Stimulated activated memory B cell treated with anti-CD40 and anti-IgM and Interleukin-4, amounts not matched to agents 10 μg/mL and 1 μg/mL and 100 μg/mL, for 72 hours (primary cell): ENCODE data around the gene IDI2.

Experiments
- ATAC-seq: fragments of 150-1000 bp; cut with Tn5 transposase; 2 replicates; pipeline ENCODE4 v1.10.0; 2021
- H3K27ac Mint-ChIP-seq: one replicate; pipeline ENCODE4 v1.8.0; 2022; ENCODE audit warnings: mild to moderate bottlenecking, mixed read lengths
- H3K27me3 Mint-ChIP-seq: one replicate; pipeline ENCODE4 v1.8.0; 2022; ENCODE audit warnings: mixed read lengths
- H3K36me3 Mint-ChIP-seq: one replicate; pipeline ENCODE4 v1.8.0; 2022; ENCODE audit warnings: mixed read lengths
- H3K4me1 Mint-ChIP-seq: one replicate; pipeline ENCODE4 v1.8.0; 2022; ENCODE audit warnings: mixed read lengths
- H3K4me3 Mint-ChIP-seq: one replicate; pipeline ENCODE4 v1.8.0; 2022; ENCODE audit warnings: mild to moderate bottlenecking, moderate library complexity, mixed read lengths
- H3K9me3 Mint-ChIP-seq: one replicate; pipeline ENCODE4 v1.8.0; 2022; ENCODE audit warnings: mixed read lengths

Gene IDI2

DNA sequence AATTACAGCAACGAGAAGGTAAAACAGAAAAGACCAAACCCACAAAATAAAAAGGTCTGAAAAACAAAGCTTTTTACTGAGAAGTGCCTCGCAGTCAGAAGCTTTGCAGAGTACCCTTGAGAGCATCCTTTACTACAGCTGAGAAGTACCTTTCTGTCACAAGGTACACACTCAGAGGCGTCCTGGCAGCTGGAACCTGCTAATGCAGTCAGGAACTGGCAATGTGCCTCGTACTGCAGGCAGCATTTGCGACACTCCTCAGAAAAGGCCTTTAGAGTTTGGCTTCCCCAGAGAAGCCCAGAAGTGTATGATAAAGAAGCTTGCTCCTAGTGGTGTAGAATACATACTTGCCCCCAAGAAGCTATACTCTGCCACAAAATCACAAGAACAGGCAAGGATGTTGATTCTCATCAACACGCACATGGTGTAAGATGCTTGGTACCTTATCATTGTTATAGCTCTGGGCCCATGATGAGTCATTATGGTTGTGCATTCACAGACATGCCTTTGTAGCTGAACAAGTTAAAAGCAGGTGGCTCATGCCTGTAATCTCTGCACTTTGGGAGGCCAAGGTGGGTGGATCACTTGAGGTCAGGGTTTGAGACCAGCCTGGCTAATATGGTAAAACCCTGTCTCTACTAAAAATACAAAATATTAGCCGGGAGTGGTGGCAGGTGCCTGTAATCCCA lies 39.4 kb downstream of the IDI2 start:
- Mint-ChIP-seq H3K27me3 (no peaks in the 10 kb centered on the region), H3K4me1 (peaks cover 43% of the 10 kb centered on the region), H3K4me3 (peak overlapping the region; percentile 99), H3K36me3 (peaks cover 27% of the 10 kb centered on the region), H3K27ac (peak overlapping the region; percentile 99), H3K9me3 (no peaks in the 10 kb centered on the region)
- ATAC-seq = no peak

DNA sequence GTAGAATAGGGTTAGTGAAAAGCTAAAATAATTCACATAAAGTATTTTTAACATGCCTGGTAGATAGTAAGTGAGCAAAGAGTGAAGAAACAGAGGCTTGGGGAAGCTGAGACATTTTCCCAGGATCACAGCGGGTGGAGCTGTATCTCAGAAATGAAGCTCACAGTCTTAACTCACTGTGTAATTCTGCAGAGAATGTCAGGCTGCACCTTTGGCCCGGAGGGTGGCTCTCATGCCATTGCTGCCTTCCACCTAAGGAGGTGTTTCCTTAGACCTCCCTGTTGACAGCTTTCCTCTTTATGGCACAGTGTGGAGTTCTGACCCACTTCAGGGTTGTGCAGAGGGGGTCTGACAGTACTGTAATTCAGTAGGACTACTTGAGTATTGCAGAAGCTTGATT lies 40.3 kb downstream of the IDI2 start:
- Mint-ChIP-seq H3K27ac (no peak overlapping the region), H3K9me3 (peaks cover 7% of the 10 kb centered on the region), H3K4me1 (peaks cover 35% of the 10 kb centered on the region), H3K36me3 (peaks cover 30% of the 10 kb centered on the region), H3K4me3 (no peak overlapping the region), H3K27me3 (no peaks in the 10 kb centered on the region)
- ATAC-seq = no peak

DNA sequence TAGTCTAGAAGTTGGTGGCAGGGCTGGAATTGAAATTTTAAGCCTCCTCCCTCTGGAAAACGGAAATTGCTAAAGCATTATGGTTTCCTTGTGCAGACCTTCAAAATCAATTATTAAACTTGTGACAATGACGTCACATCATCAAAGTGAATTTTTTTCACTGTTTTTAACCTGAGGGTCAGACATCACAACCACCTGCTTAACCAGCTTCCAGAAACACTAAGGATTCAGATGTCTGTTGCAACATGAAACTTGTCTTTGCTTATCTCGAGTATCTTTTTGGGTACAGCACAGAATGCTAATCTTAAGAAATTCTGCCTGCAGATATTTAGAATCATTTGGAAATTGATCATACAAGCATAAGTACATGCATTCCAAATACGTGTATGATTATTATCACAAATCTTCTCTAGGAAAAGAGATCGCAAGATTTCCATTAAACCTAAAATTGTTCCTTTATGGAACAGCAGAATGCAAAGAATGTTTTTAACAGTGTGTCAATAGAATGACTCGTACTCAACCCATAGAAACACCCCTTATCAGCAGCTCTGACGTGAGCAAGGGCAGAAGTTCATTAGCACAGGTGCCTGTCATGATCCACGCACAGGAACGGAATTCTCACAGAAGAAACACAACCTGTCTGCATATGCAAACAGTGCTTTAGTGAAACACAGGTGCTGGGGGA lies 41.5 kb downstream of the IDI2 start:
- H3K27me3 Mint-ChIP-seq = no peaks in the 10 kb centered on the region
- H3K27ac Mint-ChIP-seq = no peak overlapping the region
- peaks cover 29% of the 10 kb centered on the region for H3K36me3 Mint-ChIP-seq
- peaks cover 22% of the 10 kb centered on the region for H3K4me1 Mint-ChIP-seq
- no peak for ATAC-seq
- H3K4me3 Mint-ChIP-seq = no peak overlapping the region
- peaks cover 9% of the 10 kb centered on the region for H3K9me3 Mint-ChIP-seq

DNA sequence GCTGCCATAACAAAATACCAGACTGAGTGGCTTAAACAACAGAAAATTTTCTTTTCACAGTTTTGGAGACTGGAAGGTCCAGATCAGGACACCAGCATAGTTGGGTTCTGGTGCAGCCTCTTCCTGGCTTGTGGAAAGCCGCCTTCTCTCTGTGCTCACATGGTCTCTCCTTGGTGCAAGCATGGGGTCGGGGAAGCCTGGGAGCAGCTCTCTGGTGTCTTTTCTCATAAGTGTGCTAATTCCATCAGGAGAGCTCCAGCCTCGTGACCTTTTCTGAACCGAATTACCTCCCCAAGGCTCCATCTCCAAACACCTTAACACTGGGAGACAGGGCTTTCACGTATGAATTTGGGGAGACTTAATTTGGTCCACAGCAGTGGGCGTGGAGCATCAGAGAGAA lies 42.3 kb downstream of the IDI2 start:
- Mint-ChIP-seq H3K4me1 (peaks cover 20% of the 10 kb centered on the region), H3K9me3 (peaks cover 14% of the 10 kb centered on the region), H3K27me3 (no peaks in the 10 kb centered on the region), H3K4me3 (no peak overlapping the region), H3K36me3 (peaks cover 36% of the 10 kb centered on the region), H3K27ac (no peak overlapping the region)
- ATAC-seq = no peak

DNA sequence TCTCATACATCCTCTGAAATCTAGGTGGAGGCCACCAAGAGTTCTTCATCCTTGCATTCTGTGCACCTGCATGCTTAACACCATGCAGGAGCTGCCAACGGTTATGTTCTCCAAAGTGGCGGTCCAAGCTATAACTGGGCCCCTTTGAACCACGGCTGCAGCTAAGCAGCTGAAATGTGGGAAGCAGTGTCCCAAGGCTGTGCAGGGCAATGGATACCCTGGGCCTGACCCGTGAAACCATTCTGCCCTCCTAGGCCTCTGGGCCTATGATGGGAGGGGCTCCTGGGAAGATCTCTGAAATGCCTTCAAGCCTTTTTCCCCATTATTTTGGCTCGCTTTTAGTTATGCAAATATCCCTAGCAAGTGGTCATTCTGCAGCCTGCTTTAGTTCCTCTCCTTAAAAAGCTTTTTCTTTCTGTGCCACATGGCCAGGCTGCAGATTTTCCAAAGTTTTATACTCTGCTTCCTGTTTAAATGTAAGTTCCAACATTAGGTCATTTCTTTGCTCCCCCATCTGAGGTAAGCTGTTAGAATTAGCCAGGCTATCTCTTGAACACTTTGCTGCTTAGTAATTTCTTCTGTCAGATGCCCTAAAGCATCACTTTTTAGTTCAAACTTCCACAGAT lies 45.1 kb downstream of the IDI2 start:
- Mint-ChIP-seq H3K9me3 (peaks cover 22% of the 10 kb centered on the region), H3K36me3 (peaks cover 46% of the 10 kb centered on the region), H3K27me3 (no peaks in the 10 kb centered on the region), H3K4me1 (no peaks in the 10 kb centered on the region), H3K4me3 (no peak overlapping the region), H3K27ac (no peak overlapping the region)
- ATAC-seq = no peak

DNA sequence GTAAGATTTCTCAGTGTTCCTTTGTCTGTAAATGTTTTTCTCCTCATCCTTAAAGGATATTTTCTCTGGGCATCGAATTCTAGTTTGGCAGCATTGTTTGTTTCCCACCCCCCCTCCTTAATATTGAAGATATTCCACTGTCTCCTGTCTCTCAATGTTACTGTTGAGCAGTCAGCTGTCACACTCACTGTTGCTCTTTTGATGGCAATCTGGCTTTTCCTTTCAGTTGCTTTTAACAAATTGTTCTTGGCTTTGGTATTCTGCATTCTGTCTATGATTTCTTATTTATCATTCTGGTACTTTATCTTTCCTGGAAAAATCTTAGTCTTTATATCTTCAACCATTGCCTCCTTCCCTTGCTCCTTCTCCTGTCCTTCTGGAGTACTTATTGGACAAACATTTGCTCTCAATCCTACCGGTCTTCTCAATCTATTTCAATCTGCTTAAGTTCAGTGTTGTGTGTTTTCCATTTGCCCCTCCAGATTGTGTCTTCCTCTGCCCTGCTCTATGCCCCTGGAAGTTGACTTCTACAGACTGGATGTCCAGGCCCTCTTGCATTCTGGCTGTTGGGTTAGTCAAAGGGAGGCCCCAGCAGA lies 46.7 kb downstream of the IDI2 start:
- Mint-ChIP-seq H3K27me3 (no peaks in the 10 kb centered on the region), H3K4me3 (no peak overlapping the region), H3K4me1 (no peaks in the 10 kb centered on the region), H3K36me3 (peaks cover 46% of the 10 kb centered on the region), H3K9me3 (peaks cover 25% of the 10 kb centered on the region), H3K27ac (no peak overlapping the region)
- no peak for ATAC-seq

DNA sequence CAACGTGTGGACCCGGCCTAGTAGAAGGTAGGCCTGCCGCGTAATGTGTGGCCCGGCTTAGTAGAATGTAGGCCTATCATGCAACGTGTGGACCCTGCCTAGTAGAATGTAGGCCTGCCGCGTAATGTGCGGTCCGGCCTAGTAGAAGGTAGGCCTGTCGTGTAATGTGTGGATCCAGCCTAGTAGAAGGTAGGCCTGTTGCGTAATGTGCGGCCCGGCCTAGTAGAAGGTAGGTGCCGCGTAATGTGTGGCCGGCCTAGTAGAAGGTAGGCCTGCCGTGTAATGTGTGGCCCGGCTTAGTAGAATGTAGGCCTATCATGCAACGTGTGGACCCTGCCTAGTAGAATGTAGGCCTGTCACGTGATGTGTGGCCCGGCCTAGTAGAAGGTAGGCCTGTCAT lies 49.3 kb downstream of the IDI2 start:
- no peaks in the 10 kb centered on the region for H3K27me3 Mint-ChIP-seq
- H3K9me3 Mint-ChIP-seq = peaks cover 30% of the 10 kb centered on the region
- H3K4me1 Mint-ChIP-seq = peaks cover 6% of the 10 kb centered on the region
- no peak for ATAC-seq
- no peak overlapping the region for H3K4me3 Mint-ChIP-seq
- peaks cover 39% of the 10 kb centered on the region for H3K36me3 Mint-ChIP-seq
- no peak overlapping the region for H3K27ac Mint-ChIP-seq

DNA sequence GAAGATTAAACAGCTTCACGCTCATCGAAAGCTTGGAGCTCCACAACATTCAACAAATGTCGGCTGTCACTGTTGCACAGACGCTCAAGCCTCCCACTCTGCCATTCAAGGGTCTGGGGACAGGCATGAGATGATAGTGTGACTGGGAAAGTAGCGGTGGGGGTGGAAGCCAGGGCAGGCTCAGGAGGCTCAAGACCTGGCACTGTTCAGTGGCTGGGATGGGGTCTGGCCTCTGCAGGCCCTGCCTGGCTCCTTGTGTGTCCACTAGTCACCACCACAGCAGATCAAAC lies 50.9 kb downstream of the IDI2 start:
- no peak for ATAC-seq
- no peak overlapping the region for H3K4me3 Mint-ChIP-seq
- H3K27ac Mint-ChIP-seq = no peak overlapping the region
- peaks cover 7% of the 10 kb centered on the region for H3K27me3 Mint-ChIP-seq
- peaks cover 24% of the 10 kb centered on the region for H3K36me3 Mint-ChIP-seq
- H3K4me1 Mint-ChIP-seq = peaks cover 6% of the 10 kb centered on the region
- peaks cover 23% of the 10 kb centered on the region for H3K9me3 Mint-ChIP-seq

DNA sequence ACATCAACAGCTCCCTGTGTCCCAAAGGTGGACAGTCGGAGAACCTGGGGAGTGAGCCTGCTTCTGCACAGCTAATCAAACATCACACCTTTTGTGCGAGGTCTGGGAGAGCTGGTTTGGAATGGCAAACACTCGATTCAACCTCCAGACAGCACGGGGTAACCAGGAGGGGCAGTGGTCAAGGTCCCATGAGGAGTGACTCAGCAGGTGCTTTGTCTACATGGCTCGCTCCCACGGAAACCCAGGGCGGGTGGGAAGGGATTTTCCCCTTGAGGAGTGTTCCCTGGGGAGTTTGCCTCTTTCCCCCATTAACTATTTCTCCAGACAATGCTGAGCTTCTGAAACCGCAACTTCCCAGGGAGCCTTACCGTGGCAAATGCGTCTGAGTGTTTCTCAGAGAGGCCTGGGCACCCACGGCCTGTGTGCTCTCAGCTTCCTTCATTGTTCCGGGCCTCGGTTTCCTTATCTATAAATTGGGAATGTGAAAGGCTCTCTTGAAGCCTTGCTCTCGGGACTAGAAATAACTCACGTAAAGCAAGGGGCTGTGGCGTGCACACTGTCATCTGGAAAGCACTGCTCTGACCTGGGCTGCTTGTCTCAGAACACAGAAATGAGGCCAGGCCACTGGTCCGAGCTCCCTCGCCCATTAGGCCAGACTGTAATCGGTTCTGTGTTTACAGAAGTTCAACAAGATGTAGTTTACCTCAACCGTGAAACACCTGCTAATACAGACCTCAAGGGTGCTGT lies 51.4 kb downstream of the IDI2 start:
- no peak for ATAC-seq
- Mint-ChIP-seq H3K4me3 (no peak overlapping the region), H3K36me3 (peaks cover 18% of the 10 kb centered on the region), H3K9me3 (peaks cover 22% of the 10 kb centered on the region), H3K27me3 (peaks cover 12% of the 10 kb centered on the region), H3K4me1 (peaks cover 6% of the 10 kb centered on the region), H3K27ac (no peak overlapping the region)

DNA sequence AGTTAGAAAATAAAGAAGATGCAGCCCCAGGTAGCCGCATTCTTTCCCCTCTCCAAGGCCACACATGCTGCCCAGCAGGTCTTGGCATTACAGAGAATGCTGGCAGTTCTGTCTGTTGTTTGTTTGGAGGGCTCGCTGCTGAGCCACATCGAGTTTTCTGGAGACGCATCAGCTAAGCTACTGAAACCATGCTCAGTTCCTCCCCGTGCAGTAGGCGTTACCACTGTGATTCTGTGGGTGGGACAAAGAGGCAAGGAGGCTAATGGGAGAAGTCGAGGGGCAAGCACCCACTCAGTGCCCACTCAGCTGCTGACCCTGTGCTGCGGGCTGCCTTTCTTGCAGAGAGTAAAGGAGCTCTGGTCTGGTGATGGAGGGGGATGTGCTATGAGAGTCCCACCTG lies 52.9 kb downstream of the IDI2 start:
- Mint-ChIP-seq H3K27me3 (peaks cover 24% of the 10 kb centered on the region), H3K27ac (no peak overlapping the region), H3K4me3 (no peak overlapping the region), H3K9me3 (peaks cover 15% of the 10 kb centered on the region), H3K36me3 (peaks cover 11% of the 10 kb centered on the region), H3K4me1 (peaks cover 6% of the 10 kb centered on the region)
- peak; percentile 78 for ATAC-seq

DNA sequence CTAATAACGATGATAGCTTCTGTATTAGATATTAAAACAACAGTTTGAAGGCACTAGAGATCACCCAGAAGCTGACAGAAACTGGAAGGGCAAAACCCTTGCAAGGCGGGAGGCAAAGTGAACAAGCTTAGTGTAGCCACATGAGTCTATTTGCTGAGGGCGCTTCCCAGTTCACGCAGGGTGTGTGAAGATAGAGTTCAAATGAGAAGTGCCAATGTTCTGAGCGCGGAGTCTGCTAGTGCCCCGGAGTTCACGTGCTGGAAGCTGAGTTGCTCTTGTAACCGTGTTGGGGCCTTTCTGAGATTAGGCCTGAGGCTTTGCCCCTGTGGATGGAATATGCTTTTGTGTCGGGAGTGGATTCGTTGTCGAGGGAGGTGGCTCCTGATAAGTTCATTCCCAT lies 54.0 kb downstream of the IDI2 start:
- H3K9me3 Mint-ChIP-seq = peaks cover 15% of the 10 kb centered on the region
- peaks cover 7% of the 10 kb centered on the region for H3K36me3 Mint-ChIP-seq
- peaks cover 6% of the 10 kb centered on the region for H3K4me1 Mint-ChIP-seq
- ATAC-seq = no peak
- no peak overlapping the region for H3K27ac Mint-ChIP-seq
- H3K4me3 Mint-ChIP-seq = no peak overlapping the region
- H3K27me3 Mint-ChIP-seq = peaks cover 32% of the 10 kb centered on the region

DNA sequence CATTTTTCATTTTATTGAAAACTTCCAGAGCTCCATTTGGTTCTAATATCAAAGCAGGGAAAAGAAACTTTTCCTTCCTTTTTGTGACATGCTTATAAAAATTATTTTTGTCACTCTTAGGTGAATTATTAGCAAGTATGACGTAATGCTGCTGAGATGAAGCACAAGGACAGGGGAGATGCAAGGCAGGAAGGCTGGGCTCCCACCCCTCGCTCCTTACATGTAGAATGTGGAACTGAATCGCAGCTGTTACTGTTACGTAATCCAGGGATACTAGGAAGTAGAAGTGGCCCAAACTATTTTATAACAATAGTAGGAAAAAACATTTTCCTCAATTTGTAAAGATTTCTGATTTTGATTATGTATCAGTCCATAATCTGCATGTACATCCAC lies 54.5 kb downstream of the IDI2 start:
- H3K27me3 Mint-ChIP-seq = peaks cover 35% of the 10 kb centered on the region
- H3K9me3 Mint-ChIP-seq = peaks cover 11% of the 10 kb centered on the region
- H3K27ac Mint-ChIP-seq = no peak overlapping the region
- peaks cover 2% of the 10 kb centered on the region for H3K36me3 Mint-ChIP-seq
- H3K4me3 Mint-ChIP-seq = no peak overlapping the region
- no peak for ATAC-seq
- H3K4me1 Mint-ChIP-seq = peaks cover 6% of the 10 kb centered on the region

DNA sequence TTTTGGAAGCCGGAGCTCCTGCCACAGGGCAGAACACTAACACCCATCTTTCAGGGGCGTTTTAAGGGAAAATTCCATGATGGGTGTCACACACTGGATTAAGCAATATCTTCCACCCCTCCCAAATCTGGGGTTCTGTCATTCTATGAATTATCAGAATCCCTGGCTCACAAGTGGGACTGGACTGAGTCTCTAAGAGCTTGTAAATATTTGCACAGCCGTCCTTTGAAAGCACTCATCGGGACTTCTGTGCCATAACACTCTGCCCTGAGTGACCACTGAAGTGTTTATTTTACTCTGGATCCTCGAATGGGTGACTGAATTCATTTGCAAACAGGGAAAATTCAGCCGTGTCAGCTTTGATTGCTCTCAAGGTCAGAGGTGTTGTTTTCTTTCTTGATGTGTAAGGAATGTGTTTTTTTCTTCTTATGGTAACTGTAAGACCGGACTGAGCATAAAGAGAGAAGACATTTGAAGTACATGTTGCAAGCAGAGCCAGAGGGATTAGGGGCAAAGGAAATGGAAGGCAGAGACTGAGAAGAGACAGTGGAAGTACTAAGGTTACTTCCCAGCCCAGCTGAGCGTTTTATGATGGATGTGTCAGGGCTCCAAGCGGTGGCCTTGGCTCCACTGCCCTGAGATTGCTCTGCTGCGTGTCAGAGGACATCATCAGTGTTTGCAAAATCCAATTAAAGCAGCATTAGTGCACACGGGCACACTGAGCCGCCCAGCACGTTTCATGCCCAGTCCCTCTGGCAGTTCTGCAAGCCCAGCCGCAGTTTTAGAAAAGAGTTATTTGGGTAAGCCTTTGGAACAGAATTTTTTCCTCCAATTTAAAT lies 55.1 kb downstream of the IDI2 start:
- Mint-ChIP-seq H3K9me3 (peaks cover 7% of the 10 kb centered on the region), H3K36me3 (no peaks in the 10 kb centered on the region), H3K4me3 (no peak overlapping the region), H3K27ac (no peak overlapping the region), H3K27me3 (peaks cover 42% of the 10 kb centered on the region), H3K4me1 (peaks cover 6% of the 10 kb centered on the region)
- ATAC-seq = no peak

DNA sequence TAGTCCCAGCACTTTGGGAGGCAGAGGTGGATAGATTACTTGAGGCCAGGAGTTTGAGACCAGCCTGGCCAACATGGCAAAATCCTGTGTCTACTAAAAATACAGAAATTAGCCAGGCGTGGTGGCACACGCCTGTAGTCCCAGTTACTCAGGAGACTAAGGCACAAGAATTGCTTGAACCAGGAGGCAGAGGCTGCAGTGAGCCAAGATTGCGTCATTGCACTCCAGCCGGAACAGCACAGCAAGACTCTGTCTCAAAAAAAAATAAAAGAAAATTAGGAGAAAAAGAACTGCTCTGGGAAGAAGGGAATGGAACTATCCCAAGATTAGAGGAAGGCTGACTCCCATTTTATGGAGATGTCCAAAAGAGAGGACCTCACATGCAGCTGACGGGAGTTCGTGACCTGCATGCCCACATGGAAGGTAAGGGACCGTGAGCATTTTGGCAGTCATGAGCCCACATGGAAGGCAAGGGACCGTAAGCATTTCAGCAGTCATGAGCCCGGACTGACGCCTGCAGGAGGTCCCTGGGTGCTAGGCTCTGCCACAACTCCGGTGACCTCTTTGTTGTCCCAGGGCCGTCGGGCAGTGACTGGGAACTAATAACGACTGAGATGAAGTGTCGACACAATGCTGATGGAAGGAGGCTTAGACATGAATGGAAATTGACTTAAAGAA lies 56.0 kb downstream of the IDI2 start:
- ATAC-seq = no peak
- H3K4me3 Mint-ChIP-seq = no peak overlapping the region
- H3K9me3 Mint-ChIP-seq = peaks cover 5% of the 10 kb centered on the region
- H3K27ac Mint-ChIP-seq = no peak overlapping the region
- H3K27me3 Mint-ChIP-seq = peaks cover 45% of the 10 kb centered on the region
- H3K4me1 Mint-ChIP-seq = peaks cover 6% of the 10 kb centered on the region
- no peaks in the 10 kb centered on the region for H3K36me3 Mint-ChIP-seq
